HG03558 (cell line): ENCODE measurements around the gene DAD1.
"Not testable (repeated sequence)": the region's sequence is repeated elsewhere in the genome, so short reads cannot be mapped to it uniquely, and the experiment has no call there.

Experiments used
- ATAC-seq: cut with Tn5 transposase; IDR thresholded peaks from one replicate; pipeline ENCODE4 v1.9.1; 2021; ENCODE audit warnings: moderate number of reproducible peaks; ENCODE audit not compliant: unreplicated experiment; ENCODE audit errors: extremely low read depth

The DAD1 gene

DNA sequence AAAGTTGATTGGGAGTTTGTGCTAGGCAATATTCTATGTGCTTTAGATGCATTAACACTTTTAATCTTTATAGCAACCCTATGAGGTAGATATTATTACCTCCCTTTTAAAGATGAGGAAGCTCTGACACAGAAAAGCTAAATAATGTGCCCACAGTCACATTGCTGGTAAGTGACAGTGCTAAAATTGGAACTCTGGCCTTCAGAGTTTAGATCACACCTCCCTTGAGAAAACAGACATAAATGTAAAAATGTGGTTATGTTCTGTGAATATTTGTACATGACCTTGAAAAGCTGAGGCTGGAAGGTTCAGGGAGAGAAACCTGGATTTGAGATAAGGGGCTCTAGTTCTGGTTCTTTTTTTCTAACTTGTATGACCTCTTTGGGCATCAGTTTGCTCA, 11.0 kb upstream of the DAD1 start:
- ATAC-seq = no peak

DNA sequence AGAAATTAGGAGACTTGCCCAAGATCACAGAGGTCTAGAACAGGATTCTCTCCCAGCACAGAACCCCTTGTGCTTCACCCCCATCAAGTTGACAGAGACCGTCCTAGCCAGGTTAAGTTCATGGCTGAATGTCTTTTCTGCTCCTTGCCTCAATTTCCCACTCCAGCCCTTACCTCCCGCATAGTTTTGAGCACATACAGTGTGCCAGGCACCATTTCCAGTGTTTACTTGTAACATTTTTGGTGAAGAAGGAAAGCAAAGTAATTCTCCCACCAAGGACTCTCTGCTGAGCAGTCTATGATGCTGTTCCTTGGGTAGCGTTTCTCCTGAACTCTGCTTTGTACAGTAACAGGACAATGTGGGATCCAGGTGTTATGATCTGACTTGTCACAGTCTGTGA, 10.3 kb upstream of the DAD1 start:
- ATAC-seq = no peak

DNA sequence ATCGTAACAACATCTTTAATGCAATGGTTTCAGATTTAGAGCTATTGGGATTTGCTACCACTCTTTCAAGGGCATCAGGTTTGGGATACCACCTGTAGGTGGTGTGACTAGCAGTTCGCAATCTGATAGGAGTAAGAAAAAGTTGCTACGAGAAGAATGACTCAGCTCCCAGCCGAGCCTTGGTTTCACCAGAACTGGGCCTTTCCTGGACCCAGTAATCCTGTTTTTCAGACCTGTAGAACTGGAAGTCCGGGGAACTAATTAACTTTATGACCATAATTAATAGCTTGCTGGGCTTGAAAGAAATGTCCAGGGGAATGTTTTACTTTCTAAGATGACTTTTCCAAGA, 9.8 kb upstream of the DAD1 start:
- no peak for ATAC-seq

DNA sequence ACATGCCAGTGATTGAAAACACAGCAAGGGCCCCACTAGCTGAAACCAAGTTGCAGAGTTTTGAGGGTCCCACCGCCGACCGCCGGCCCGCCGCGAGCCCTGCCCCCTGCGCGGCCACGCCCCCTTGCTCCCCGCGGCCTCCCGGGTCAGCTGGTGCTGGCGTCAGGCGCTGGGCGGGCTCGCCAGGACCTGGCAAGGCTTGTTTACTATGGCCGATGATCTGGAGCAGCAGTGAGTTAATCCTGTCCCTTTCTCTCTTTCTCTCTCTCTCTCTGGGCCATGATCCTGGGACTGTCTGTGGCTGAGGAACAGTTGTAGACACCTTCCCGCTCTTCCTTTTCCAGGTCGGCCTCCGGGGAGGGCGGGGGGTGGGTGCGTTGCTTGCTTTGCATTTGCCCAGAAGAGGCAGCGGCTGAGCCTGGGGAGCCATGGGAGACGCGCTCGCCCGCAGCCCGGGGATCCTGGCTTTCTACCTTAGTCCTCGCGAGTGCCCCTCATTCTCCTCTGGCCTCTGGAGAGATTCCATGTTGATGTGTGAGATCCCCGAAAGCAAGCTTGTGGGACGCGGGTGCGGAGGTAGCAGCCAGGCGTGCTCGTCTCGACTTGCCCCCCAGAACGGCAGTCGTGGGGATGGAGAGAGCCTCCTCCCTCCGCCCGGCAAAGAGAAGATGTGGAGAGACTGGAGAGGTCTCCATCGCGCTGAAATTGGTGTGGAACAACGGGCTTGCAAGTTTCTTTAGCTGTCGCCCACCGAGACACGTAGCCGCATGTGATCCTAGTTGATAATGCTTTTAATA, 9.3 kb upstream of the DAD1 start, which contains the start of gene ABHD4:
TSS of gene ABHD4 (plus strand) at position 202 of the 797 bp plus-strand sequence. CDS start at position 209, 7 bp downstream.
- peak; percentile 45 for ATAC-seq

DNA sequence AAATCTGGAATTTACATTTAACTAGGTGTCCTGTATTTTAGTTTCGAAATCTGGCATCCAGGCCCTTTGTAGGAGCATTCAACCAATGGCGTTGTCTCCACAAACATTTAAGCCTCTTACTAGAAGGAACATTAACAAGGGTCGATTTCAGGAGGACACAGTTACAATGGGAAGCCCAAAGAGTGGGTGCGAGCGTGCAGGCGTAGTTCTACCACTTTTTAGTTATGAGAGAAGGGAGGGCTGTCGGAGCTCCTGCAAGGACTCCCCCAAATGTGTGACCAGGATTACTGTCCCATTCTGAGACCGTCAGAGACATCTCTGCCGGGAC, 8.7 kb upstream of the DAD1 start:
- no peak for ATAC-seq

DNA sequence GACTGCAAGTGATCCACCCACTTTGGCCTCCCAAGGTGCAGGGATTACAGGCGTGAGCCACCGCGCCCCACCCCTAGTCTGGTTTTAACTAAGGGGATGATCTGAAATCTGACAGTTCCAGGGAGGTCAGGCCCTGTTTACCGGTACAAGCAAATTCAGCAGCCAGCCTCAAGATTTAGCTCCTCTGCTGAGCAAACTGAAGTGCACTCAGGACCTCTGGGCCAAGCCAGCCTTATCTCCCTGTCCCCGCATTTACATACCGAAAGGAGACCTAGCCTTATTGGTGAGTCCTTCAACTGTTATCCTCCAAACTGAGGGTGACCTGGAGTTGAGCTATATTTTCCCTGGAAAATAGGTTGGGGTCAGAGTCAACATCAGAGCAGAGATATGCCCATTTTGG, 8.2 kb upstream of the DAD1 start:
- no peak for ATAC-seq

DNA sequence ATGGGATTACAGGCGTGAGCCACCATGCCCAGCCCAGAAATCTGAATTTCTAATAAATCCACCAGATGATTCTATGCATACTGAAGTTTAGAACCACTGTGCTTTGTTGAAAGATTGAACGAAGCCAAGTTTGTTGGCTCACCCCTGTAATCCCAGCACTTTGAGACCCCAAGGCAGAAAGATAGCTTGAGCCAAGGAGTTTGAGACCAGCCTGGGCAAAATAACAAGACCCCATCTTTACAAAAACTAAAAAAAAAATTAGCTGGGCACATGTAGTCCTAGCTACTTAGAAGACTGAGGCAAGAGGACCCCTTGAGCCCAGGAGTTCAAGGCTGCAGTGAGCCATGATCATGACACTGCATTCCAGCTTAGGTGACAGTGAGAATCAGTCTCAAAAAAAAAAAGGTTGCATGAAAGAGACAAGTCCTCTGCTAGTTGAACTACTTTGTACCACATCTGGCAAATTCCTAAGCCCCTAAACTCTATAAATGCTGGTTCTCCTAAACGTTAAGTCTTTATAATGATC, 7.4 kb upstream of the DAD1 start:
- ATAC-seq = no peak

DNA sequence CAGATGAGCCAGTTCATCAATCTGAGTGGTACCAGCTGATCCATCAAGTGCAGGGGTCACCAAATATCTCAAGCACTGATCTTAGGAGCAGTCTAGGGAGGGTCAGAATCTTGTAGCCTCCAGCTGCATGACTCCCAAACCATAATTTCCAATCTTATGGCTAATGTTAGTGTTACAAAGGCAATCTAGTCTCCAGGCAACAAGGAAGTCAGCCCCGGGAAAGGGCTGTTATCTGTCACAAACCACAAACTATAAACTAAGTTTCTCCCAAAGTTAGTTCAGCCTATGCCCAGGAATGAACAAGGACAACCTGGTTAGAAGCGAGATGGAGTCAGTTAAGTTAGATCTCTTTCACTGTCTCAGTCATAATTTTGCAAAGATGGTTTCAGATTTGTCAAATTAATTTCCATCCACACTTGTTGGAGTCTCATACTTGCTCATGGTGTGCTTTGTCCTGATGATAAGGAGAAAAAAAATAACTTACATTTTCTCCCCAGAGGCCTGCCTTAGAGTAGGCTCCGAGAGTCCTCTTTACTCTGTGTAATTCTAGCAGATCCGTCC, 5.2 kb upstream of the DAD1 start:
- ATAC-seq = no peak

DNA sequence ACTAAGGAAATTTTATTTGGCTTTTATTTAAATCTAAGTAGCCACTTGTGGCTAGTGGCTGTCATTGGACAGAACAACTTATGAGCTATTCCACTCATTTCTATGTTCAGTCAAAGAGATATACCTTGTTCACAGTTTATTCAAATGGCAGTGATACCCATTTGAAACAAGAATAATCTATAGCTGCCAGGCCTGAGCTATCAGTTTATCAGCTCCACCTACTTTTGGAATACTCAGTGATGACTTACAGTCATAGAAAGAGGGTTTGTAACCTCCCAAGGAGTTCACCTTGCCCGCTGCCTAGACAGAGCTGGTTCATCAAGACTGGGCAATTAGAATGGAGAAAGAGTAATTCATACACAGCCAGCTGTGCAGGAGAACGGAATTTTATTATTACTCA, 4.6 kb upstream of the DAD1 start:
- no peak for ATAC-seq

DNA sequence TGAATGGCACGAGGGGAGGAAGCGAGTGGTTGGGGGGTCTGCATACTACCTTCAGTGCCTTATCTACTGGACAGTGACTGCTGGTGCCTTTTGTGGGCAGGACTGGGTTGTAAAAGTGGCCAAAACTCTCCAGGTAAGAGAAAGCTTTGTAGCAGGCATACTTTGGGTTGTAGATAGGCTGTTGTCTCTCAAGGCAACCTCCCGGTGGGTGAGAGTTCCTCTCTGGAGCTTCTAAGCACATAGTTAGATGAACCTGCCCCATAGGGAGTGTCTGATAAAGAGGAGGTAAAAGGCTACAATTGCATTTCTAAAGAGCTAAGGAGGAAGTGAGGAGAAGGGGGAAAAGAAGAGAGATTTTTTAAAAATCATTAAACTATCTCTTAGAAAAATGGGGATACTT, 4.2 kb upstream of the DAD1 start:
- no peak for ATAC-seq

DNA sequence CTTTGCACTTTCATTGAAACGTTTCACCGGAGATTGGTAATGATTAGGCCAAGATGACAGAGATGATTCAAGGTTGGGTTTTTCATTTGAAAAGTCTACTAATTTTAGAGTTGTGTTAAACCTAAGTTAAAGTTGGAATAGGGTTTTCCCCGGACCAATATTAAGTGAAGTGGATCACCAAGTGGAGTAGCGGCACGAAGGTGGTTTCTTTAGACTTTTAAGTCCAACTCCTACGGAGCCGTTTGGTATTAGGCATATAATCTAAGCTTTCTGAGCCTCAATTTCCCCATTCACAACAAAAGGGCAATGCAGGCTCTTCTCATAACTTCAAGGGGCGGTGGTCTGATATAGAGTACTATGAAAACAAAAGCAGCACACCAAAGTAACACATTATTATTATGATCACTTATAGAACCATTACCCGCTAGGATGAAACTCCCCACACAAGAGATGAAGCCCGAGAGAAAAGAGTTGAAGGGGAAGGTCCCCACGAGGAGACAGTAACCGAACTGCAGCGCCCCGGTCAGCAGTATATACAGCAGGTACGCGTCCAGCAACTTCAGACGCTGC, 413 bp downstream of the DAD1 start:
- ATAC-seq = no peak

DNA sequence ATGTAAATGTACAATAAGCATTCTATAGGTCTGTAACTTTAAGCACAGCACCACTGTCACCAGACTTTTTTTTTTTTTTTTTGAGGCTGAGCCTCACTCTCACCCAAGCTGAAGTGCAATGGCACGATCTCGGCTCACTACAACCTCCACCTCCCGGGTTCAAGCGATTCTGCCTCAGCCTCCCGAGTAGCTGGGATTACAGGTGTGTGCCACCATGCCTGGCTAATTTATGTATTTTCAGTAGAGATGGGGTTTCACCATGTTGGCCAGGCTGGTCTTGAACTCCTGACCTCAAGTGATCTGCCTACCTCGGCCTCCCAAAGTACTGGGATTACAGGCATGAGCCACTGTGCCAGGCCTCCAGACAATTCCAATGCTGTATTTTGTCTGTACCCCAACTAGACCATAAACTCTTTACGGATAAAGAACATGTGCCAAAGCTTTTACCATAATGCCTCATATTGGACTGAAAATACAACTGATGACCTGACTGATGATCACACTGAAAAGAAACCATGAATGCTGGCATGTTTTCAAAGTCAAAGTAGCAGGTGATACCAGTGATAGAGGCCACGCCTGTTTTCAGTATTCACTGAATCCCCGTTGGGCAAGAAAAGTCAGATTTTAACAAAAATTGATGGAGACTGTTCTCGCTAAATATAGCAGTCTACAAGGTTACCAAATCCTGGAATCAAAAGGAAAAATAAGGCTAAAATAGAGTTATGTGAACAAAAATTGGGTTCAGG, 1.2 kb downstream of the DAD1 start:
- ATAC-seq = not testable (repeated sequence)

DNA sequence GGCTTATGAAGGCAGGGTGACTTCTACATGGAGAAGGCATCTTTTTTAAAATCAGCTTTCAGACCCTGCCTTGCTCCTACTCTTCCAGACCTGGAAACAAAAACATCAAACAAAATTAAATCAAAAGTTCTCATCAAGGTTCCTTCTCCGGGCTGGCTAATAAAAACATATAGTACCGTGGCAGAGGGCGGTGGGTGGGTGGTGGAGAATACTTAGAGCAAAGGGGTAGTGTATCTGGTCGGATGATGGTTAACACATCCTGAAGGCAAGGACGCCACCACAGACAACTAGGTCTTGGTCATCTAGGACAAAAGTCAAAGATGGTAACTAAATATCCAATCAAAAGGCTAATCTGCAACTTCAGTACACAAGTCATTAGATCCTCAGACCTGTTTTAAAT, 1.8 kb downstream of the DAD1 start:
- no peak for ATAC-seq

DNA sequence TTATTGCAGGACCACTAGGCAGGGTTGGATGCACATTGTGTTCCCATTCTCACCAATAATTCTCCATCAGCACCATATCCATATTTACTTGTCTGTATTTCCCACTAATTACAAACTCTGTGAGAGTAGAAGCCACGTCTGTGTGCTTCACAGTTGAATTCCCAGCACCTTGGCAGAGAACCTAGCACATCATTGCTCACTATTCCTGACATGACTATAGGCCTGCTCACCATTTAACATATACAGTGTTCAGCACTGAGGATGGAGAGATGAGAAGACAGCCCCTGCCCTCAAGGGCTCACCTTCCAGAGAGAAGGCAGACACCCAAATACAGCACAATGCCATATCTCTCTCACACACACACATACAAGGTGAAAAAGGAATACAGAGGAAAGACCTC, 5.0 kb downstream of the DAD1 start:
- ATAC-seq = no peak

DNA sequence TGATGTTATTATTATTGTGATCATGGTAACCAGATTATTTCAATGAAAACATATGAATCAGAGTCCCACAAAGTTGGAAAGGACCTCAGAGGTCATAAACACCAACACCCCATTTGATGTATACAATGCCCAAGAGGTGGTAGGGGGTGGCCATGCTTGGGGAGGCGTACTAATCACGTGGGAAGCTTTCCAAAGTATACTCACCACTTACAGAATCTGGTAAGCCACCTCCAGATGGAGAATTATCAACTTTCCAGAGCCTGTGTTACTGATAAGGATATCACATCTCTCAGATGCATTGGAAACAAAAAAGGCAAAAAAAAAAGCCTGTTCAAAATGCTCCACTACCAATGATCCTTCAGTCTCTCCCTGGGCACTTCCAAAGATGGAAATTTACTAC, 8.4 kb downstream of the DAD1 start:
- ATAC-seq = no peak

DNA sequence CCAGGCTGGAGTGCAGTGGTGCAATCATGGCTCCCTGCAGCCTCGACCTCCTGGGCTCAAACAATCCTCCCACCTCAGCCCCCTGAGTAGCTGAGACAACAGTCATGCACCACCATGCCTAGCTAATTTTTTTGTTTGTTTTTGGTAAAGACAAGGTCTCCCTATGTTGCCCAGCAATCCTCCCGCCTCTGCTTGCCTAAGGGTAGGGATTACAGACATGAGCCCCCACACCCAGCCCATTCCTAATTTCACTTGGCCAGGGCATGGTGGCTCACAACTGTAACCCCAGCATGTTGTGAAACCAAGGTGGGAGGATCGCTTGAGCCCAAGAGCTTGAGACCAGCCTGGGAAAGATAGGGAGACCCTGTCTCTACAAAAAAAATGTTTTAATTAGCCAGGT, 9.1 kb downstream of the DAD1 start:
- ATAC-seq = no peak

DNA sequence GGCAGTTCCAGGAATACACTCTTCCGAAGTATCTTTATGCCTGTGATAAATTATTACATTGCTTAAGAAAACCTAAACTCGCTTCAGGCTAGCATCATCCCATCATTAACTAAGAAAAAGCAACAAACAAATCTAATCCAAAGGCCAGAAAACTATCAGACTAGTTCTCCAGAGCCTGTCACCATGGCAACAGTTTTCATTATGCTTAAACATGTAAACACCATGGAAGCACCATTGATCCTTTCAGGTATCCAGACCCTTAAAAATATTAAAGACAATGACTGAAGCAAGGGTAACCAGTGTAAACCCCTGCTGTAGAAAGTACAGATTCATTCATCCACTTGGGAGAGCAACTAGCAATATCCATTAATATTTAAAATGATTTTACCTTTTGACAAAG, 9.8 kb downstream of the DAD1 start:
- ATAC-seq = no peak

DNA sequence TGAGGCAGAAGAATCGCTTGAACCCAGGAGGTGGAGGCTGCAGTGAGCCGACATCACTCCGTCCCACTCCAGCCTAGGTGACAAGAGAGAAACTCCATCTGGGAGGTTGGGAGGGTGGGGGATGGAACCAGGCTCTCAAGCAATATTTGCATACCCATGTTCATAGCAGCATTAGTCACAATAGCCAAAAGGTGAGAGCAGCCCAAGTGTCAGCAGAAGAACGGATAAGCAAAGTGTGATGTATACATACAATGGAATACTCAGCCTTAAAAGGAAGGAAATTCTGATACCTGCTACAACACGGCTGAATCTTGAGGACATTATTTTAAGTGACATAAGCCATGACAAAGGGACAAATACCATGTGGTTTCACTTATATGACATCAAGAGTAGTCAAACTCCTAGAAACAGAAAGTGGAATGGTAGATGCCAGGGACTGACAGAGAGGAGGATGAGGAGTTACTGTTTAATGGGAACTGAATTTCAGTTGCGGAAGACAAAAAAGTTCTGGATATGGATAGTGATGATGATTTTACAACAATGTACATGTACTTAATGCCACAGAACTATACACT, 11.6 kb downstream of the DAD1 start:
- ATAC-seq = no peak

DNA sequence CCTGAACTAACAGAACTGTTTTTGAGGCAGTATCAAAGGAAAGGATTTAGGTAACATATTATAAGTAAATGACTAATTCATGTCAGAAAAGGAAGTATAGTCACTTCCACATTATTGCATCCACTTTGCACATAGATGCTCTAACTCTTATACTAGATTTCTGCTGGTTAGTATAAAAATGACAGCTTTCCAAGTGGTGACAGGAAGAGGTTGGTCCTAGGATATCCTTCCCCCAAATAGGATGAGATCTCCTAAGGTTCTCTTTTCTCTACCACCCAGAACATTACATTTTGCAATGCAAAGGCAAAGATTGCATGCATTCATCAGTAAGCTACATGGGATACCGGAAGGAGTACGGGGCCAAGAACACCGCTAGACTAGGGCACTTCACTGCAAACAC, 15.2 kb downstream of the DAD1 start:
- no peak for ATAC-seq

DNA sequence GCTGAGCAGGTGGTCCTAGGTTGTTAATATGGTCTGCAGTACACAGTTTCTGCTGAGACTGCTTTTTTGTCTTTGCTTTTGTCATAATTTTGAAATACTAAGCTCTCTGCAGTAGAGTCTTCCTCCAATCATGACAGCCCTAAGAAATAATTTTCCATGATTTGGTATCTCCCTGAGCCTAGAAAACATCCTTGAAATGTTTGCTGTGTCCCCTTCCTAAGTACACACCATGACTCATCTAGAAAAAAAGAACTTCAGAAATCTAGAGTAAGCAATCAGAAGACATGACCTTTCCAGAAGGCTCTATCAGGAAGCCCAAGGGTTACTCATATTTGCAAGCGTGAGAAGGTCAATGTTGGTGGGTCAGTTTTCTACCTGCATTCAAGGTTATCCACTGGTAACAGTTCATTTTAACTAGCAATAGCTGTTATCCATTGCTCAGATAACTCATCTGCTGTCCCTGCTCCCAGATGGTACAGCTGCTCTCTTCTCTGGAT, 16.4 kb downstream of the DAD1 start:
- ATAC-seq = no peak
